Tibial nerve (tissue), 3 donors: ENCODE measurements around the gene ALK.

Experiments
- CTCF ChIP-seq, 5 experiments: fragments of 200-600 bp in 3 of 5; fragments of 450-650 bp in 2 of 5; sonication (generic) in 3 of 5; IDR thresholded peaks; one replicate each; pipeline ENCODE4 v1.5.1; 2016 to 2019; ENCODE audit warnings: antibody characterized with exemption in 5 of 5, mild to moderate bottlenecking in 3 of 5, moderate library complexity in 2 of 5
- POLR2A ChIP-seq, 2 donors: fragments of 450-650 bp; IDR thresholded peaks; one replicate each; pipeline ENCODE4 v1.6.1; 2017; ENCODE audit warnings: antibody characterized with exemption in 2 of 2, mild to moderate bottlenecking in 2 of 2, moderate library complexity in 2 of 2

GRCh38 chr2:29412197-29412925 lies 509.0 kb downstream of the ALK start:
- TF ChIP-seq CTCF (IDR thresholded peaks at IDR 0.05) (no peak), POLR2A (IDR thresholded peaks at IDR 0.05) (no peak)
